GM23338 (cell line): ENCODE results near the gene PER3. TPM values are rescaled to one million over a fixed set of nuclear protein-coding genes. Genes with fewer than 3 reads are reported as not detected.

Source experiments
- ATAC-seq: fragments of 200-7000 bp; cut with Tn5 transposase; 3 replicates; pipeline ENCODE4 v1.9.1; 2020
- DNase-seq: peaks from one replicate; pipeline ENCODE4 v3.0.0-alpha.2; 2015; ENCODE audit warnings: low spot score
- H2AFZ ChIP-seq: fragments of 200-600 bp; sonication (generic); 2 replicates; pipeline ENCODE4 v1.8.0; 2016; ENCODE audit warnings: antibody characterized with exemption, mild to moderate bottlenecking, moderate library complexity
- H3F3A ChIP-seq: fragments of 200-600 bp; sonication (generic); replicated peaks from 2 replicates; pipeline ENCODE4 v1.8.0; 2017; ENCODE audit warnings: antibody characterized with exemption, mixed run types, low read depth
- H3K27ac ChIP-seq: fragments of 200-600 bp; sonication (generic); 2 replicates; pipeline ENCODE4 v1.6.1; 2016; ENCODE audit warnings: low read depth
- H3K27me3 ChIP-seq: fragments of 200-600 bp; sonication (generic); 2 replicates; pipeline ENCODE4 v1.8.0; 2016; ENCODE audit warnings: mild to moderate bottlenecking, mixed run types, moderate library complexity; ENCODE audit not compliant: insufficient read depth
- H3K36me3 ChIP-seq: fragments of 200-600 bp; sonication (generic); 2 replicates; pipeline ENCODE4 v1.8.0; 2016; ENCODE audit warnings: mild to moderate bottlenecking; ENCODE audit not compliant: insufficient read depth
- H3K4me1 ChIP-seq: fragments of 200-600 bp; sonication (generic); 2 replicates; pipeline ENCODE4 v1.8.0; 2016; ENCODE audit warnings: mild to moderate bottlenecking, moderate library complexity; ENCODE audit not compliant: insufficient read depth
- H3K4me2 ChIP-seq: fragments of 200-600 bp; sonication (generic); 2 replicates; pipeline ENCODE4 v1.7.1; 2017; ENCODE audit warnings: mixed run types
- H3K4me3 ChIP-seq: fragments of 200-600 bp; sonication (generic); 2 replicates; pipeline ENCODE4 v1.6.1; 2016; ENCODE audit warnings: mixed run types
- H3K79me2 ChIP-seq: fragments of 200-600 bp; sonication (generic); replicated peaks from 2 replicates; pipeline ENCODE4 v1.8.0; 2017; ENCODE audit warnings: mild to moderate bottlenecking; ENCODE audit not compliant: insufficient read depth
- H3K9me2 ChIP-seq: fragments of 200-600 bp; sonication (generic); 2 replicates; pipeline ENCODE4 v1.8.0; 2017; ENCODE audit not compliant: insufficient read depth
- H4K20me1 ChIP-seq: fragments of 200-600 bp; sonication (generic); replicated peaks from 2 replicates; pipeline ENCODE4 v1.8.0; 2017; ENCODE audit warnings: mild to moderate bottlenecking; ENCODE audit not compliant: insufficient read depth
- H3K27ac Mint-ChIP-seq: 2 replicates; pipeline ENCODE4 v1.8.0; 2020; ENCODE audit warnings: inconsistent platforms, mild to moderate bottlenecking, moderate library complexity, mixed read lengths
- H3K27me3 Mint-ChIP-seq: 3 replicates; pipeline ENCODE4 v1.8.0; 2022; ENCODE audit warnings: low read depth, mild to moderate bottlenecking, moderate library complexity, mixed read lengths, inconsistent platforms; ENCODE audit not compliant: insufficient read depth, poor library complexity
- H3K36me3 Mint-ChIP-seq: 3 replicates; pipeline ENCODE4 v1.8.0; 2021; ENCODE audit warnings: low read depth, mild to moderate bottlenecking, inconsistent platforms, moderate library complexity, mixed read lengths
- H3K4me1 Mint-ChIP-seq: 3 replicates; pipeline ENCODE4 v1.8.0; 2020; ENCODE audit warnings: mild to moderate bottlenecking, inconsistent platforms, mixed read lengths
- H3K4me3 Mint-ChIP-seq: 3 replicates; pipeline ENCODE4 v1.8.0; 2021; ENCODE audit warnings: moderate library complexity, mild to moderate bottlenecking, inconsistent platforms, mixed read lengths
- H3K9me3 Mint-ChIP-seq: 3 replicates; pipeline ENCODE4 v1.8.0; 2020; ENCODE audit warnings: moderate library complexity, mild to moderate bottlenecking, inconsistent platforms, mixed read lengths
- CREB1 ChIP-seq: fragments of 250-450 bp; sonication (Bioruptor Pico); IDR thresholded peaks from 2 replicates; pipeline ENCODE4 v1.5.0; 2020; ENCODE audit warnings: low read depth, mild to moderate bottlenecking, moderate library complexity
- CTCF ChIP-seq, 2 experiments: fragments of 200-600 bp in 1 of 2; sonication (generic) in 1 of 2; conservative IDR thresholded peaks; 2 replicates each; pipeline versions ENCODE4 v1.5.1 to v1.6.1; 2016 to 2017; ENCODE audit warnings: antibody characterized with exemption in 2 of 2, low read depth in 2 of 2, mild to moderate bottlenecking in 2 of 2, moderate library complexity in 1 of 2
- ETS1 ChIP-seq: IDR thresholded peaks from 2 replicates; pipeline ENCODE4 v1.6.1; 2016; ENCODE audit warnings: antibody characterized with exemption
- EZH2 ChIP-seq: fragments of 200-600 bp; sonication (generic); IDR thresholded peaks from one replicate; pipeline ENCODE4 v1.8.0; 2017; ENCODE audit warnings: antibody characterized with exemption, mild to moderate bottlenecking, low read depth; ENCODE audit not compliant: unreplicated experiment
- EZH2phosphoT487 ChIP-seq: fragments of 200-600 bp; sonication (generic); IDR thresholded peaks from one replicate; pipeline ENCODE4 v1.8.1; 2018; ENCODE audit warnings: antibody characterized with exemption; ENCODE audit not compliant: unreplicated experiment
- JUNB ChIP-seq: IDR thresholded peaks from one replicate; pipeline ENCODE4 v1.6.1; 2016; ENCODE audit warnings: antibody characterized with exemption; ENCODE audit not compliant: unreplicated experiment
- NANOG ChIP-seq: IDR thresholded peaks from 2 replicates; pipeline ENCODE4 v1.6.1; 2016; ENCODE audit warnings: antibody characterized with exemption, borderline replicate concordance
- POLR2AphosphoS5 ChIP-seq: IDR thresholded peaks from 2 replicates; pipeline ENCODE4 v1.6.1; 2016; ENCODE audit warnings: antibody characterized with exemption, low read depth
- REST ChIP-seq: IDR thresholded peaks from one replicate; pipeline ENCODE4 v1.6.1; 2018; ENCODE audit warnings: antibody characterized with exemption; ENCODE audit not compliant: unreplicated experiment
- STAT1 ChIP-seq: IDR thresholded peaks from one replicate; pipeline ENCODE4 v1.6.1; 2016; ENCODE audit warnings: antibody characterized with exemption; ENCODE audit not compliant: unreplicated experiment
- ZNF114 ChIP-seq: fragments of 250-450 bp; sonication (Bioruptor Pico); IDR thresholded peaks from 2 replicates; pipeline ENCODE4 v1.5.0; 2020; ENCODE audit warnings: mild to moderate bottlenecking, moderate library complexity
- ZNF331 ChIP-seq: fragments of 250-450 bp; sonication (Bioruptor Pico); IDR thresholded peaks from 2 replicates; pipeline ENCODE4 v1.5.0; 2020; ENCODE audit warnings: low read depth, mild to moderate bottlenecking, moderate library complexity
- ZNF462 ChIP-seq: fragments of 250-450 bp; sonication (Bioruptor Pico); IDR thresholded peaks from 2 replicates; pipeline ENCODE4 v1.5.0; 2020; ENCODE audit warnings: mild to moderate bottlenecking, moderate library complexity
- polyA plus RNA-seq: library from polyadenylated mRNA; unstranded; fragments of >200 nt; fragmentation: Nextera tagmentation; extraction: Ambion mirVana; gene quantifications from 2 replicates; pipeline ENCODE4 v1.2.1, GENCODE V29; 2016
- total RNA-seq: library from RNA; depleted of rRNA; stranded (reverse); fragments of >200 nt; shearing (Covaris generic); gene quantifications from 2 replicates; pipeline ENCODE4 v1.2.3, GENCODE V29; 2014

Gene PER3
- total and polyA plus RNA-seq, 2 experiments from 2014 or later: 6.1 to 16.4 TPM

- Mint-ChIP-seq H3K4me3 (no peak overlapping the region), H3K27ac (no peak overlapping the region), H3K36me3 (no peaks in the 10 kb centered on the region; the same call in 2 of the 3 replicates), H3K9me3 (no peaks in the 10 kb centered on the region), H3K4me1 (no peaks in the 10 kb centered on the region; the same call in 2 of the 3 replicates), H3K27me3 (no peaks in the 10 kb centered on the region)
- H3K4me3 ChIP-seq: no peak overlapping the region
- H3F3A ChIP-seq: no peaks in the 10 kb centered on the region
- no peaks in the 10 kb centered on the region for H3K9me2 ChIP-seq
- H2AFZ ChIP-seq: no peak overlapping the region
- TF ChIP-seq STAT1 (no peak), NANOG (no peak), REST (no peak), ZNF114 (no peak), EZH2phosphoT487 (no peak), JUNB (no peak), ETS1 (no peak), EZH2 (no peak), CTCF (conservative IDR thresholded peaks at IDR 0.05; ENCODE audit: low read depth in 2 of 2) (no peak), CREB1 (CRISPR knock-in tag) (no peak), POLR2AphosphoS5 (no peak), ZNF331 (CRISPR knock-in tag) (no peak), ZNF462 (CRISPR knock-in tag) (no peak)
- no peak for DNase-seq
- no peaks in the 10 kb centered on the region; the same call in 1 of the 2 replicates for H3K36me3 ChIP-seq
- no peak for ATAC-seq
- H4K20me1 ChIP-seq: no peaks in the 10 kb centered on the region
- no peaks in the 10 kb centered on the region for H3K4me1 ChIP-seq
- no peaks in the 10 kb centered on the region for H3K79me2 ChIP-seq
- H3K4me2 ChIP-seq: no peak overlapping the region
- H3K27ac ChIP-seq: no peak overlapping the region
- H3K27me3 ChIP-seq: no peaks in the 10 kb centered on the region
Measured at GRCh38 chr1:7745783-7746182, 38.3 kb upstream of the PER3 start.
